K562 (cell line): ENCODE results near the gene CYP2W1. TPM values are rescaled to one million over a fixed set of nuclear protein-coding genes. Genes with fewer than 3 reads are reported as not detected.

Source experiments
- ATF7 ChIP-seq: fragments of 450-650 bp; IDR thresholded peaks from 2 replicates; pipeline ENCODE4 v1.7.1; 2014; ENCODE audit warnings: mild to moderate bottlenecking, moderate library complexity
- BRF1 ChIP-seq: IDR thresholded peaks from 3 replicates; pipeline ENCODE4 v1.6.1; 2011; ENCODE audit warnings: borderline replicate concordance, mild to moderate bottlenecking; ENCODE audit not compliant: insufficient read length; ENCODE audit errors: extremely low read depth
- CEBPG ChIP-seq, 3 experiments: fragments of 200-800 bp in 1 of 3; sonication (Bioruptor generic) in 1 of 3; sonication (generic) in 1 of 3; formaldehyde crosslinking in 1 of 3; IDR thresholded peaks in 2 of 3; conservative IDR thresholded peaks in 1 of 3; 2 replicates each; pipeline versions ENCODE4 v1.6.1 to v1.8.0; 2016 to 2022; ENCODE audit warnings: missing compliant biosample characterization in 2 of 3, missing genetic modification characterization in 2 of 3, mild to moderate bottlenecking in 1 of 3, missing genetic modification reagents in 1 of 3
- CHCHD3 ChIP-seq: fragments of 250-450 bp; sonication (Bioruptor Pico); IDR thresholded peaks from 2 replicates; pipeline ENCODE4 v2.1.2; 2022; ENCODE audit warnings: mild to moderate bottlenecking
- E2F6 ChIP-seq, 2 experiments: IDR thresholded peaks; 2 replicates each; pipeline ENCODE4 v1.6.1; 2011; ENCODE audit warnings: borderline replicate concordance in 1 of 2, control low read depth in 1 of 2, low read depth in 1 of 2, low read length in 1 of 2, mild to moderate bottlenecking in 1 of 2, mixed read lengths in 1 of 2, moderate library complexity in 1 of 2; ENCODE audit not compliant: insufficient read depth in 1 of 2, insufficient read length in 1 of 2, poor library complexity in 1 of 2, severe bottlenecking in 1 of 2; ENCODE audit errors: extremely low read depth in 1 of 2
- ELF2 ChIP-seq: fragments of 250-450 bp; sonication (Bioruptor Pico); IDR thresholded peaks from 2 replicates; pipeline ENCODE4 v1.5.0; 2021; ENCODE audit warnings: mild to moderate bottlenecking
- ETV6 ChIP-seq, 3 experiments: fragments of 150-350 bp in 1 of 3; sonication (generic) in 1 of 3; formaldehyde crosslinking in 1 of 3; IDR thresholded peaks; 2 replicates each; pipeline versions ENCODE4 v1.6.1 to v1.8.0; 2014 to 2022; ENCODE audit warnings: borderline replicate concordance in 2 of 3, low read depth in 2 of 3, antibody characterized with exemption in 1 of 3, low read length in 1 of 3, mild to moderate bottlenecking in 1 of 3, missing genetic modification reagents in 1 of 3
- FUS ChIP-seq: fragments of 200-400 bp; formaldehyde crosslinking; optimal IDR thresholded peaks from 2 replicates; pipeline ENCODE3; 2017; ENCODE audit warnings: low read depth, low read length
- GTF2E2 ChIP-seq: fragments of 200-800 bp; sonication (Bioruptor generic); IDR thresholded peaks from 2 replicates; pipeline ENCODE4 v1.6.1; 2016; ENCODE audit warnings: missing genetic modification characterization, missing compliant biosample characterization
- HDGF ChIP-seq: fragments of 450-650 bp; IDR thresholded peaks from 2 replicates; pipeline ENCODE4 v1.6.1; 2016
- HLTF ChIP-seq: fragments of 450-650 bp; IDR thresholded peaks from 2 replicates; pipeline ENCODE4 v1.6.1; 2016
- MAZ ChIP-seq, 2 experiments: fragments of 450-650 bp in 1 of 2; sonication (generic) in 1 of 2; formaldehyde crosslinking; IDR thresholded peaks in 1 of 2; conservative IDR thresholded peaks in 1 of 2; 2 replicates each; pipeline versions ENCODE4 v1.4.0 to v1.5.0; 2020; ENCODE audit warnings: mild to moderate bottlenecking in 1 of 2, missing genetic modification reagents in 1 of 2
- NFIC ChIP-seq: fragments of 450-650 bp; IDR thresholded peaks from 2 replicates; pipeline ENCODE4 v1.6.1; 2017; ENCODE audit warnings: mild to moderate bottlenecking, inconsistent platforms
- RFX7 ChIP-seq: fragments of 250-450 bp; sonication (Bioruptor Pico); IDR thresholded peaks from 2 replicates; pipeline ENCODE4 v1.5.1; 2021; ENCODE audit warnings: mild to moderate bottlenecking
- TEAD1 ChIP-seq, 2 experiments: fragments of 450-650 bp in 1 of 2; sonication (generic) in 1 of 2; formaldehyde crosslinking; IDR thresholded peaks; 2 replicates each; pipeline versions ENCODE4 v1.4.0 to v1.8.0; 2020 to 2022; ENCODE audit warnings: mild to moderate bottlenecking in 2 of 2, missing genetic modification reagents in 1 of 2
- TEAD2 ChIP-seq: fragments of 450-650 bp; IDR thresholded peaks from 2 replicates; pipeline ENCODE4 v1.6.1; 2016; ENCODE audit warnings: missing genetic modification characterization, control low read depth, missing compliant biosample characterization
- TRIM28 ChIP-seq: fragments of 450-650 bp; IDR thresholded peaks from 2 replicates; pipeline ENCODE4 v1.6.1; 2017
- ZBTB8A ChIP-seq: fragments of 450-650 bp; IDR thresholded peaks from 2 replicates; pipeline ENCODE4 v1.6.1; 2018; ENCODE audit warnings: mild to moderate bottlenecking, moderate library complexity; ENCODE audit not compliant: partially characterized antibody
- ZNF165 ChIP-seq: fragments of 250-450 bp; sonication (Bioruptor Pico); IDR thresholded peaks from 2 replicates; pipeline ENCODE4 v1.4.0; 2020; ENCODE audit warnings: borderline replicate concordance
- ZNF224 ChIP-seq: sonication (generic); formaldehyde crosslinking; IDR thresholded peaks from 2 replicates; pipeline ENCODE4 v1.8.0; 2022; ENCODE audit warnings: mild to moderate bottlenecking, missing genetic modification reagents
- ZNF274 ChIP-seq: IDR thresholded peaks from 2 replicates; pipeline ENCODE4 v1.6.1; 2011; ENCODE audit warnings: low read depth, mild to moderate bottlenecking, low read length, moderate library complexity, borderline replicate concordance
- polyA plus RNA-seq, 8 experiments: library from polyadenylated mRNA; depleted of rRNA in 4 of 8; stranded (reverse) in 5 of 8; unstranded in 3 of 8; fragments of >200 nt; fragmentation: Nextera tagmentation in 2 of 8; fragmentation: Illumina TruSeq in 1 of 8; extraction: Ambion mirVana in 2 of 8; extraction: Trizol in 1 of 8; gene quantifications; 2 replicates each; pipeline versions ENCODE4 v1.2.1 to v1.2.3, GENCODE V29; 2011 to 2014; ENCODE audit warnings: inconsistent platforms in 1 of 8, missing spikeins in 1 of 8
- total RNA-seq, 7 experiments: library from RNA; depleted of rRNA in 6 of 7; stranded (reverse); fragments of >200 nt in 6 of 7; fragmentation: Illumina TruSeq in 2 of 7; extraction: Trizol in 2 of 7; gene quantifications; 2 replicates each; pipeline versions ENCODE4 v1.2.1 to v1.2.3, GENCODE V29; 2011 to 2021; ENCODE audit warnings: low replicate concordance in 1 of 7
- TF ChIP-seq, protein P1 (sequence below): sonication (generic); formaldehyde crosslinking; IDR thresholded peaks from 2 replicates; pipeline ENCODE4 v1.8.0; 2022; ENCODE audit warnings: mild to moderate bottlenecking, missing genetic modification reagents

The CYP2W1 gene
- total and polyA plus RNA-seq, 9 of the 15 experiments (the other 6 are each of a cell fraction or from before 2014, with no cell fraction given), result not detected

DNA sequence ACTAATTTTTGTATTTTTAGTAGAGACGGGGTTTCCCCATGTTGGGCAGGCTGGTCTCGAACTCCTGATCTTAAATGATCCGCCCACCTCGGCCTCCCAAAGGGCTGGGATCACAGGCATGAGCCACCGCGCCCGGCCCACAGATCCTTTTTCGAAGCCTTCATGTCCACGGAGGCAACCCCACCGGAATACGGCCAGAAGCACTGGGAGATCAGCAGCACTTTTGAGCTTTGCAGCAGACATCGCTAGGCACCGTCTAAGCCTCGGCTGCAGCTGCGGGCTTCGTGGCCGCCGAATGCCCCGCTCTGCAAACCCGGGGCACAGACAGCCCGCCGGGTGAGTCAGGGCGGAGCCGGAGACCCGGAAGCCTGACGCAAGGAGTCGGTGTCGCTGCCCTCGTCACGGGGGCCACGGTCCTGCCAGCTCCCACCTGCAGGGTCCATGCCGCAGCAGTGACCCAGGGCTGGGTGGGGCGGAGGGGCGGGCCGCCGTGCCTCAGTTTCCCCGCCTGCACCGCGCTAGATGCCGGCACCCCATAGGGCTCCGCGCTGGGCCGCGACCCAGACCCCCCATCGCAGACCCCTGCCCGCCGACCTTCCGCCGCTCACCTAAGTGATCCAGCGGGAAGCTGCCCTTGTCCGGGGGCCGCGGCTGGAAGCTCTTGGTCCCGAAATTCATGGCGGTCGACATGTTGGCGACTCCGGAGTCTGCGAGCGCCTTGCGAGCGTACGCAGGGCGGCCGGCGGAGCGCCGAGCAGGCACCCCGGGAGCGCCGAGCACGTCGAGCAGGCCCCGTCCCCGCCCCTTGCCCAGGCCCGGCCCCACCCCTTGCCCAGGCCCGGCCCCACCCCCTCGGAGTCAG is 7.9 kb upstream of the CYP2W1 start, which contains the start of gene COX19 (continued):
- TF ChIP-seq, protein P1, sequence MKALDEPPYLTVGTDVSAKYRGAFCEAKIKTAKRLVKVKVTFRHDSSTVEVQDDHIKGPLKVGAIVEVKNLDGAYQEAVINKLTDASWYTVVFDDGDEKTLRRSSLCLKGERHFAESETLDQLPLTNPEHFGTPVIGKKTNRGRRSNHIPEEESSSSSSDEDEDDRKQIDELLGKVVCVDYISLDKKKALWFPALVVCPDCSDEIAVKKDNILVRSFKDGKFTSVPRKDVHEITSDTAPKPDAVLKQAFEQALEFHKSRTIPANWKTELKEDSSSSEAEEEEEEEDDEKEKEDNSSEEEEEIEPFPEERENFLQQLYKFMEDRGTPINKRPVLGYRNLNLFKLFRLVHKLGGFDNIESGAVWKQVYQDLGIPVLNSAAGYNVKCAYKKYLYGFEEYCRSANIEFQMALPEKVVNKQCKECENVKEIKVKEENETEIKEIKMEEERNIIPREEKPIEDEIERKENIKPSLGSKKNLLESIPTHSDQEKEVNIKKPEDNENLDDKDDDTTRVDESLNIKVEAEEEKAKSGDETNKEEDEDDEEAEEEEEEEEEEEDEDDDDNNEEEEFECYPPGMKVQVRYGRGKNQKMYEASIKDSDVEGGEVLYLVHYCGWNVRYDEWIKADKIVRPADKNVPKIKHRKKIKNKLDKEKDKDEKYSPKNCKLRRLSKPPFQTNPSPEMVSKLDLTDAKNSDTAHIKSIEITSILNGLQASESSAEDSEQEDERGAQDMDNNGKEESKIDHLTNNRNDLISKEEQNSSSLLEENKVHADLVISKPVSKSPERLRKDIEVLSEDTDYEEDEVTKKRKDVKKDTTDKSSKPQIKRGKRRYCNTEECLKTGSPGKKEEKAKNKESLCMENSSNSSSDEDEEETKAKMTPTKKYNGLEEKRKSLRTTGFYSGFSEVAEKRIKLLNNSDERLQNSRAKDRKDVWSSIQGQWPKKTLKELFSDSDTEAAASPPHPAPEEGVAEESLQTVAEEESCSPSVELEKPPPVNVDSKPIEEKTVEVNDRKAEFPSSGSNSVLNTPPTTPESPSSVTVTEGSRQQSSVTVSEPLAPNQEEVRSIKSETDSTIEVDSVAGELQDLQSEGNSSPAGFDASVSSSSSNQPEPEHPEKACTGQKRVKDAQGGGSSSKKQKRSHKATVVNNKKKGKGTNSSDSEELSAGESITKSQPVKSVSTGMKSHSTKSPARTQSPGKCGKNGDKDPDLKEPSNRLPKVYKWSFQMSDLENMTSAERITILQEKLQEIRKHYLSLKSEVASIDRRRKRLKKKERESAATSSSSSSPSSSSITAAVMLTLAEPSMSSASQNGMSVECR (CRISPR knock-in tag), result peak; percentile 96
- TF ChIP-seq ATF7, result peak; percentile 67; the same call in 1 of the 2 replicates
- peak in 1 of 2 experiments; percentile 75; a peak in 2 of 4 replicates for TF ChIP-seq TEAD1 (CRISPR knock-in tag; IDR thresholded peaks at IDR 0.05)
- TF ChIP-seq ETV6 (IDR thresholded peaks at IDR 0.05; ENCODE audit: borderline replicate concordance in 1 of 2, low read depth in 2 of 2, low read length in 1 of 2), result no peak
- peak; percentile 66; the same call in 1 of the 2 replicates for TF ChIP-seq ETV6 (CRISPR knock-in tag; IDR thresholded peaks at IDR 0.05; ENCODE audit: borderline replicate concordance)
- TF ChIP-seq ELF2 (CRISPR knock-in tag), result peak; percentile 78
- peak; percentile 53 to 64 for TF ChIP-seq E2F6 (IDR thresholded peaks at IDR 0.05; ENCODE audit: borderline replicate concordance in 1 of 2, extremely low read depth in 1 of 2, insufficient read depth in 1 of 2, insufficient read length in 1 of 2, low read depth in 1 of 2, low read length in 1 of 2, poor library complexity in 1 of 2, severe bottlenecking in 1 of 2)
- TF ChIP-seq HLTF, result peak; percentile 81; the same call in 1 of the 2 replicates
- peak; percentile 72 to 84 for TF ChIP-seq MAZ (CRISPR knock-in tag; conservative IDR thresholded peaks at IDR 0.05 in 1 of 2, IDR thresholded peaks at IDR 0.05 in 1 of 2)
- TF ChIP-seq TEAD2 (tag), result no peak
- TF ChIP-seq GTF2E2 (tag), result 0 out of 2 replicates have a peak, but pooled peaks have one; percentile 35
- no peak for TF ChIP-seq TRIM28
- TF ChIP-seq ZNF274, result no peak
- peak; percentile 23 for TF ChIP-seq NFIC
- TF ChIP-seq ZNF165, result peak; percentile 56; the same call in 1 of the 2 replicates
- peak; percentile 83 for TF ChIP-seq CEBPG (CRISPR knock-in tag; IDR thresholded peaks at IDR 0.05)
- TF ChIP-seq CEBPG (tag; conservative IDR thresholded peaks at IDR 0.05 in 1 of 2, IDR thresholded peaks at IDR 0.05 in 1 of 2), result peak in 1 of 2 experiments; percentile 47; a peak in 1 of 4 replicates
- no peak for TF ChIP-seq HDGF
- no peak for TF ChIP-seq RFX7 (CRISPR knock-in tag)
- no peak for TF ChIP-seq CHCHD3 (CRISPR knock-in tag)
- 0 out of 2 replicates have a peak, but pooled peaks have one; percentile 18 for TF ChIP-seq ZNF224 (CRISPR knock-in tag)
- peak; percentile 38 for TF ChIP-seq FUS
- TF ChIP-seq BRF1, result no peak
- no peak for TF ChIP-seq ZBTB8A
